ENCODE data around the gene RIC1. TPM values are rescaled to one million over a fixed set of nuclear protein-coding genes. Genes with fewer than 3 reads are reported as not detected.
A peak's percentile ranks its signal among the peaks of the same experiment; 100 is the strongest.
"Not testable (repeated sequence)": the region's sequence is repeated elsewhere in the genome, so short reads cannot be mapped to it uniquely, and the experiment has no call there.

The RIC1 gene
- polyA plus RNA-seq, 1 donor, result 19.4 TPM

GRCh38 chr9:5696884-5697283 is 68.0 kb downstream of the RIC1 start:
- no peak for DNase-seq
- H3K9me3 ChIP-seq (ENCODE audit: control insufficient read depth, low read depth, low read length), result no peaks in the 10 kb centered on the region
- H3K36me3 ChIP-seq (ENCODE audit: control insufficient read depth, insufficient read depth, low read length), result no peaks in the 10 kb centered on the region
- WGBS (ENCODE audit: insufficient coverage, low lambda C conversion rate), result no CpG with 5 or more reads among the region's 2 CpGs
- no peak overlapping the region for H3K27ac ChIP-seq (ENCODE audit: low read length)
- no peak overlapping the region for H3K4me3 ChIP-seq (ENCODE audit: low read length)
- no peaks in the 10 kb centered on the region for H3K4me1 ChIP-seq (ENCODE audit: control insufficient read depth, insufficient read depth, low read length)
- no peaks in the 10 kb centered on the region for H3K27me3 ChIP-seq (ENCODE audit: control insufficient read depth, insufficient read depth, low read length)

GRCh38 chr9:5698004-5698403 is 69.1 kb downstream of the RIC1 start:
- H3K36me3 ChIP-seq (ENCODE audit: control insufficient read depth, insufficient read depth, low read length), result no peaks in the 10 kb centered on the region
- H3K27ac ChIP-seq (ENCODE audit: low read length), result no peak overlapping the region
- H3K4me1 ChIP-seq (ENCODE audit: control insufficient read depth, insufficient read depth, low read length), result no peaks in the 10 kb centered on the region
- 100% methylated on average over 1 of the region's 1 CpG for WGBS (ENCODE audit: insufficient coverage, low lambda C conversion rate)
- no peaks in the 10 kb centered on the region for H3K27me3 ChIP-seq (ENCODE audit: control insufficient read depth, insufficient read depth, low read length)
- H3K4me3 ChIP-seq (ENCODE audit: low read length), result no peak overlapping the region
- no peak for DNase-seq
- H3K9me3 ChIP-seq (ENCODE audit: control insufficient read depth, low read depth, low read length), result no peaks in the 10 kb centered on the region

- 43% methylated on average over 1 of the region's 7 CpGs for WGBS (ENCODE audit: insufficient coverage, low lambda C conversion rate)
- no peak for DNase-seq
- Histone ChIP-seq H3K9me3 (ENCODE audit: control insufficient read depth, low read depth, low read length) (no peaks in the 10 kb centered on the region), H3K27me3 (ENCODE audit: control insufficient read depth, insufficient read depth, low read length) (no peaks in the 10 kb centered on the region), H3K27ac (ENCODE audit: low read length) (no peak overlapping the region), H3K4me3 (ENCODE audit: low read length) (no peak overlapping the region), H3K36me3 (ENCODE audit: control insufficient read depth, insufficient read depth, low read length) (no peaks in the 10 kb centered on the region), H3K4me1 (ENCODE audit: control insufficient read depth, insufficient read depth, low read length) (no peaks in the 10 kb centered on the region)
These were observed 70.1 kb downstream of the RIC1 start for GRCh38 chr9:5698810-5699556.

- WGBS (ENCODE audit: insufficient coverage, low lambda C conversion rate), result no CpG with 5 or more reads among the region's 1 CpG
- no peaks in the 10 kb centered on the region for H3K27me3 ChIP-seq (ENCODE audit: control insufficient read depth, insufficient read depth, low read length)
- no peaks in the 10 kb centered on the region for H3K4me1 ChIP-seq (ENCODE audit: control insufficient read depth, insufficient read depth, low read length)
- H3K27ac ChIP-seq (ENCODE audit: low read length), result no peak overlapping the region
- no peak for DNase-seq
- peaks cover 9% of the 10 kb centered on the region for H3K36me3 ChIP-seq (ENCODE audit: control insufficient read depth, insufficient read depth, low read length)
- no peak overlapping the region for H3K4me3 ChIP-seq (ENCODE audit: low read length)
- peaks cover 15% of the 10 kb centered on the region for H3K9me3 ChIP-seq (ENCODE audit: control insufficient read depth, low read depth, low read length)
These were observed 79.5 kb downstream of the RIC1 start for GRCh38 chr9:5708414-5708813.

- Histone ChIP-seq H3K4me3 (ENCODE audit: low read length) (no peak overlapping the region), H3K27ac (ENCODE audit: low read length) (no peak overlapping the region), H3K9me3 (ENCODE audit: control insufficient read depth, low read depth, low read length) (peaks cover 8% of the 10 kb centered on the region), H3K27me3 (ENCODE audit: control insufficient read depth, insufficient read depth, low read length) (no peaks in the 10 kb centered on the region), H3K36me3 (ENCODE audit: control insufficient read depth, insufficient read depth, low read length) (peaks cover 9% of the 10 kb centered on the region), H3K4me1 (ENCODE audit: control insufficient read depth, insufficient read depth, low read length) (no peaks in the 10 kb centered on the region)
- 33% methylated on average over 1 of the region's 4 CpGs for WGBS (ENCODE audit: insufficient coverage, low lambda C conversion rate)
- peak; percentile 18 to 54 for DNase-seq
These were observed 83.9 kb downstream of the RIC1 start for GRCh38 chr9:5712651-5713390.

GRCh38 chr9:5714501-5715401 is 85.8 kb downstream of the RIC1 start:
- peak in 1 of 2 donors; percentile 8 for DNase-seq
- no peak overlapping the region for H3K4me3 ChIP-seq (ENCODE audit: low read length)
- no peaks in the 10 kb centered on the region for H3K27me3 ChIP-seq (ENCODE audit: control insufficient read depth, insufficient read depth, low read length)
- H3K36me3 ChIP-seq (ENCODE audit: control insufficient read depth, insufficient read depth, low read length), result peaks cover 7% of the 10 kb centered on the region
- no peak overlapping the region for H3K27ac ChIP-seq (ENCODE audit: low read length)
- H3K4me1 ChIP-seq (ENCODE audit: control insufficient read depth, insufficient read depth, low read length), result no peaks in the 10 kb centered on the region
- 64% methylated on average over 2 of the region's 4 CpGs for WGBS (ENCODE audit: insufficient coverage, low lambda C conversion rate)
- peaks cover 3% of the 10 kb centered on the region for H3K9me3 ChIP-seq (ENCODE audit: control insufficient read depth, low read depth, low read length)

- Histone ChIP-seq H3K4me3 (ENCODE audit: low read length) (no peak overlapping the region), H3K9me3 (ENCODE audit: control insufficient read depth, low read depth, low read length) (no peaks in the 10 kb centered on the region), H3K27ac (ENCODE audit: low read length) (no peak overlapping the region), H3K27me3 (ENCODE audit: control insufficient read depth, insufficient read depth, low read length) (no peaks in the 10 kb centered on the region), H3K36me3 (ENCODE audit: control insufficient read depth, insufficient read depth, low read length) (peaks cover 5% of the 10 kb centered on the region), H3K4me1 (ENCODE audit: control insufficient read depth, insufficient read depth, low read length) (no peaks in the 10 kb centered on the region)
- WGBS (ENCODE audit: insufficient coverage, low lambda C conversion rate), result no CpG with 5 or more reads among the region's 5 CpGs
- DNase-seq, result no peak
These were observed 86.7 kb downstream of the RIC1 start for GRCh38 chr9:5715548-5716127.

- not testable (repeated sequence) for H3K27ac ChIP-seq (ENCODE audit: low read length); DNase-seq; H3K27me3 ChIP-seq (ENCODE audit: control insufficient read depth, insufficient read depth, low read length); H3K9me3 ChIP-seq (ENCODE audit: control insufficient read depth, low read depth, low read length); H3K4me3 ChIP-seq (ENCODE audit: low read length); H3K4me1 ChIP-seq (ENCODE audit: control insufficient read depth, insufficient read depth, low read length)
- 90% methylated on average over 2 of the region's 10 CpGs for WGBS (ENCODE audit: insufficient coverage, low lambda C conversion rate)
- peaks cover 10% of the 10 kb centered on the region for H3K36me3 ChIP-seq (ENCODE audit: control insufficient read depth, insufficient read depth, low read length)
These were observed 88.5 kb downstream of the RIC1 start for GRCh38 chr9:5717434-5717833.

- no peaks in the 10 kb centered on the region for H3K9me3 ChIP-seq (ENCODE audit: control insufficient read depth, low read depth, low read length)
- H3K27ac ChIP-seq (ENCODE audit: low read length), result no peak overlapping the region
- peaks cover 10% of the 10 kb centered on the region for H3K36me3 ChIP-seq (ENCODE audit: control insufficient read depth, insufficient read depth, low read length)
These were observed 89.6 kb downstream of the RIC1 start for GRCh38 chr9:5718296-5719032.

More at GRCh38 chr9:5718296-5719032, 89.6 kb downstream of the RIC1 start:
- no peak for DNase-seq
- no peaks in the 10 kb centered on the region for H3K4me1 ChIP-seq (ENCODE audit: control insufficient read depth, insufficient read depth, low read length)
- no peaks in the 10 kb centered on the region for H3K27me3 ChIP-seq (ENCODE audit: control insufficient read depth, insufficient read depth, low read length)
- H3K4me3 ChIP-seq (ENCODE audit: low read length), result no peak overlapping the region
